ENCODE results near the gene SCRN1.

- no peak for TF ChIP-seq CTCF (conservative IDR thresholded peaks at IDR 0.05 in 1 of 2, IDR thresholded peaks at IDR 0.05 in 1 of 2; ENCODE audit: low read depth in 1 of 2, low read length in 2 of 2)
- no peak for TF ChIP-seq EZH2 (IDR thresholded peaks at IDR 0.05; ENCODE audit: low read length, missing control alignments)
These were observed 64.9 kb downstream of the SCRN1 start for GRCh38 chr7:29924684-29925083.

Data from fibroblast of lung (primary cell).